K562 (cell line): ENCODE data around the gene MINPP1. TPM values are rescaled to one million over a fixed set of nuclear protein-coding genes. Genes with fewer than 3 reads are reported as not detected.

Source experiments
- ADNP ChIP-seq: fragments of 200-800 bp; sonication (Bioruptor generic); IDR thresholded peaks from 2 replicates; pipeline ENCODE4 v1.6.1; 2016; ENCODE audit warnings: missing genetic modification characterization, missing compliant biosample characterization
- BMI1 ChIP-seq: fragments of 150-350 bp; IDR thresholded peaks from 2 replicates; pipeline ENCODE4 v1.6.1; 2014; ENCODE audit warnings: low read length
- CBFA2T2 ChIP-seq: fragments of 450-650 bp; conservative IDR thresholded peaks from 2 replicates; pipeline ENCODE4 v1.6.1; 2017; ENCODE audit warnings: mild to moderate bottlenecking
- CBX8 ChIP-seq: fragments of 200-600 bp; sonication (generic); IDR thresholded peaks from 2 replicates; pipeline ENCODE4 v1.6.1; 2012; ENCODE audit warnings: borderline replicate concordance, mixed run types, low read depth, mild to moderate bottlenecking, moderate library complexity, mixed read lengths, low read length, control low read depth, inconsistent platforms; ENCODE audit not compliant: poor library complexity, severe bottlenecking; ENCODE audit errors: extremely low read depth
- HDAC8 ChIP-seq: fragments of 450-650 bp; IDR thresholded peaks from 2 replicates; pipeline ENCODE4 v1.6.1; 2016; ENCODE audit warnings: mild to moderate bottlenecking, missing genetic modification characterization, moderate library complexity, missing compliant biosample characterization
- HMG20A ChIP-seq: fragments of 450-650 bp; formaldehyde crosslinking; conservative IDR thresholded peaks from 2 replicates; pipeline ENCODE4 v1.4.0; 2020; ENCODE audit warnings: mild to moderate bottlenecking, mixed read lengths
- KDM1A ChIP-seq, 2 experiments: fragments of 450-650 bp; IDR thresholded peaks; 2 replicates each; pipeline ENCODE4 v1.6.1; 2016; ENCODE audit warnings: mild to moderate bottlenecking in 2 of 2
- NONO ChIP-seq, 2 experiments: fragments of 200-400 bp in 1 of 2; fragments of 450-650 bp in 1 of 2; formaldehyde crosslinking in 1 of 2; IDR thresholded peaks; 2 replicates each; pipeline ENCODE4 v1.6.1; 2017; ENCODE audit warnings: low read depth in 2 of 2, mild to moderate bottlenecking in 2 of 2, moderate library complexity in 2 of 2, low read length in 1 of 2
- POLR2G ChIP-seq: fragments of 200-400 bp; formaldehyde crosslinking; IDR thresholded peaks from 2 replicates; pipeline ENCODE4 v1.6.1; 2017; ENCODE audit warnings: low read depth, mild to moderate bottlenecking, antibody characterized with exemption, low read length, moderate library complexity
- POU5F1 ChIP-seq: fragments of 150-350 bp; IDR thresholded peaks from 2 replicates; pipeline ENCODE4 v1.6.1; 2014; ENCODE audit warnings: borderline replicate concordance, low read length, low read depth, mild to moderate bottlenecking; ENCODE audit not compliant: partially characterized antibody
- RBM34 ChIP-seq: fragments of 200-400 bp; formaldehyde crosslinking; IDR thresholded peaks from 2 replicates; pipeline ENCODE4 v1.6.1; 2018; ENCODE audit warnings: low read length, borderline replicate concordance; ENCODE audit not compliant: insufficient read depth
- TCFL5 ChIP-seq: fragments of 250-450 bp; sonication (Bioruptor Pico); conservative IDR thresholded peaks from 2 replicates; pipeline ENCODE4 v1.6.1; 2021; ENCODE audit warnings: mild to moderate bottlenecking, moderate library complexity, matching md5 sums
- ZC3H8 ChIP-seq: fragments of 450-650 bp; IDR thresholded peaks from 2 replicates; pipeline ENCODE4 v1.6.1; 2017
- ZNF133 ChIP-seq: fragments of 250-450 bp; sonication (Bioruptor Pico); IDR thresholded peaks from 2 replicates; pipeline ENCODE4 v1.4.0; 2020; ENCODE audit warnings: mild to moderate bottlenecking
- ZNF384 ChIP-seq: IDR thresholded peaks from 2 replicates; pipeline ENCODE4 v1.6.1; 2012; ENCODE audit warnings: low read depth, low read length, improper control_type of control experiment
- ZNF444 ChIP-seq: fragments of 250-450 bp; sonication (Bioruptor Pico); IDR thresholded peaks from 2 replicates; pipeline ENCODE4 v1.4.0; 2020; ENCODE audit warnings: mild to moderate bottlenecking, moderate library complexity
- polyA plus RNA-seq, 8 experiments: library from polyadenylated mRNA; depleted of rRNA in 4 of 8; stranded (reverse) in 5 of 8; unstranded in 3 of 8; fragments of >200 nt; fragmentation: Nextera tagmentation in 2 of 8; fragmentation: Illumina TruSeq in 1 of 8; extraction: Ambion mirVana in 2 of 8; extraction: Trizol in 1 of 8; gene quantifications; 2 replicates each; pipeline versions ENCODE4 v1.2.1 to v1.2.3, GENCODE V29; 2011 to 2014; ENCODE audit warnings: inconsistent platforms in 1 of 8, missing spikeins in 1 of 8
- total RNA-seq, 7 experiments: library from RNA; depleted of rRNA in 6 of 7; stranded (reverse); fragments of >200 nt in 6 of 7; fragmentation: Illumina TruSeq in 2 of 7; extraction: Trizol in 2 of 7; gene quantifications; 2 replicates each; pipeline versions ENCODE4 v1.2.1 to v1.2.3, GENCODE V29; 2011 to 2021; ENCODE audit warnings: low replicate concordance in 1 of 7
- TF ChIP-seq, protein P1 (sequence below): sonication (generic); formaldehyde crosslinking; IDR thresholded peaks from 2 replicates; pipeline ENCODE4 v1.8.0; 2022; ENCODE audit warnings: mild to moderate bottlenecking, missing genetic modification reagents
- TF ChIP-seq, protein P2 (sequence below): fragments of 450-650 bp; IDR thresholded peaks from 2 replicates; pipeline ENCODE4 v1.6.1; 2017; ENCODE audit warnings: mild to moderate bottlenecking, moderate library complexity
- TF ChIP-seq, protein P3 (sequence below): sonication (generic); formaldehyde crosslinking; IDR thresholded peaks from 2 replicates; pipeline ENCODE4 v1.8.1; 2023; ENCODE audit warnings: mild to moderate bottlenecking, missing genetic modification reagents
- TF ChIP-seq, protein P4 (sequence below): fragments of 250-450 bp; sonication (Bioruptor Pico); IDR thresholded peaks from 2 replicates; pipeline ENCODE4 v1.5.0; 2020; ENCODE audit warnings: mild to moderate bottlenecking, borderline replicate concordance

MINPP1 gene
- total and polyA plus RNA-seq, 9 of the 15 experiments (the other 6 are each of a cell fraction or from before 2014, with no cell fraction given) = 11.5 to 44.5 (median 27.1) TPM

DNA sequence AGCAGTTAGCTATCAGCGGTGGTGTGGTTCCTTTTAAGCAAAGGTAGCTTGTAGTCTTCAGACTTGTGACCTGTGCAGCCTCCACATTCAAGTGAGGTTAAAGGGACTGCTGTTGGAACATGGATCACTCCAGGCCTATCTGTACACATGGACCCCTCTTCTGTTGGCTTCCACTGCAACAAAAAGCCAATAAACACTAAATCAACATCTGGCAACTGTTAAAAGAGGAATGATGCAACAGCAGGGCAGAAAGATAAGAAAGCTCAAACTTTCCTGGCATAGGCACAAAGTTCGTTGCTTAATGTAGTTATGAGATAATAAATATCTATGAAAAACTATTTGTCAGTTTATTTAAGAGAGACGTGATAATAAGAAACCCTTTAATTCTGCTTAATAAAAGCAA, 4.0 kb upstream of the MINPP1 start (continued):
- TF ChIP-seq TCFL5 (CRISPR knock-in tag) = no peak
- TF ChIP-seq CBX8 = no peak
- no peak for TF ChIP-seq POLR2G
- TF ChIP-seq ZC3H8 = no peak
- TF ChIP-seq, protein P1, sequence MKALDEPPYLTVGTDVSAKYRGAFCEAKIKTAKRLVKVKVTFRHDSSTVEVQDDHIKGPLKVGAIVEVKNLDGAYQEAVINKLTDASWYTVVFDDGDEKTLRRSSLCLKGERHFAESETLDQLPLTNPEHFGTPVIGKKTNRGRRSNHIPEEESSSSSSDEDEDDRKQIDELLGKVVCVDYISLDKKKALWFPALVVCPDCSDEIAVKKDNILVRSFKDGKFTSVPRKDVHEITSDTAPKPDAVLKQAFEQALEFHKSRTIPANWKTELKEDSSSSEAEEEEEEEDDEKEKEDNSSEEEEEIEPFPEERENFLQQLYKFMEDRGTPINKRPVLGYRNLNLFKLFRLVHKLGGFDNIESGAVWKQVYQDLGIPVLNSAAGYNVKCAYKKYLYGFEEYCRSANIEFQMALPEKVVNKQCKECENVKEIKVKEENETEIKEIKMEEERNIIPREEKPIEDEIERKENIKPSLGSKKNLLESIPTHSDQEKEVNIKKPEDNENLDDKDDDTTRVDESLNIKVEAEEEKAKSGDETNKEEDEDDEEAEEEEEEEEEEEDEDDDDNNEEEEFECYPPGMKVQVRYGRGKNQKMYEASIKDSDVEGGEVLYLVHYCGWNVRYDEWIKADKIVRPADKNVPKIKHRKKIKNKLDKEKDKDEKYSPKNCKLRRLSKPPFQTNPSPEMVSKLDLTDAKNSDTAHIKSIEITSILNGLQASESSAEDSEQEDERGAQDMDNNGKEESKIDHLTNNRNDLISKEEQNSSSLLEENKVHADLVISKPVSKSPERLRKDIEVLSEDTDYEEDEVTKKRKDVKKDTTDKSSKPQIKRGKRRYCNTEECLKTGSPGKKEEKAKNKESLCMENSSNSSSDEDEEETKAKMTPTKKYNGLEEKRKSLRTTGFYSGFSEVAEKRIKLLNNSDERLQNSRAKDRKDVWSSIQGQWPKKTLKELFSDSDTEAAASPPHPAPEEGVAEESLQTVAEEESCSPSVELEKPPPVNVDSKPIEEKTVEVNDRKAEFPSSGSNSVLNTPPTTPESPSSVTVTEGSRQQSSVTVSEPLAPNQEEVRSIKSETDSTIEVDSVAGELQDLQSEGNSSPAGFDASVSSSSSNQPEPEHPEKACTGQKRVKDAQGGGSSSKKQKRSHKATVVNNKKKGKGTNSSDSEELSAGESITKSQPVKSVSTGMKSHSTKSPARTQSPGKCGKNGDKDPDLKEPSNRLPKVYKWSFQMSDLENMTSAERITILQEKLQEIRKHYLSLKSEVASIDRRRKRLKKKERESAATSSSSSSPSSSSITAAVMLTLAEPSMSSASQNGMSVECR (CRISPR knock-in tag) = no peak
- no peak for TF ChIP-seq BMI1
- TF ChIP-seq HDAC8 (tag) = no peak
- peak; percentile 29 to 49; a peak in 2 of 4 replicates for TF ChIP-seq KDM1A (IDR thresholded peaks at IDR 0.05)
- TF ChIP-seq, protein P2, sequence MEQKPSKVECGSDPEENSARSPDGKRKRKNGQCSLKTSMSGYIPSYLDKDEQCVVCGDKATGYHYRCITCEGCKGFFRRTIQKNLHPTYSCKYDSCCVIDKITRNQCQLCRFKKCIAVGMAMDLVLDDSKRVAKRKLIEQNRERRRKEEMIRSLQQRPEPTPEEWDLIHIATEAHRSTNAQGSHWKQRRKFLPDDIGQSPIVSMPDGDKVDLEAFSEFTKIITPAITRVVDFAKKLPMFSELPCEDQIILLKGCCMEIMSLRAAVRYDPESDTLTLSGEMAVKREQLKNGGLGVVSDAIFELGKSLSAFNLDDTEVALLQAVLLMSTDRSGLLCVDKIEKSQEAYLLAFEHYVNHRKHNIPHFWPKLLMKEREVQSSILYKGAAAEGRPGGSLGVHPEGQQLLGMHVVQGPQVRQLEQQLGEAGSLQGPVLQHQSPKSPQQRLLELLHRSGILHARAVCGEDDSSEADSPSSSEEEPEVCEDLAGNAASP = no peak
- no peak for TF ChIP-seq HMG20A (CRISPR knock-in tag)
- TF ChIP-seq ZNF384 = no peak
- TF ChIP-seq, protein P3, sequence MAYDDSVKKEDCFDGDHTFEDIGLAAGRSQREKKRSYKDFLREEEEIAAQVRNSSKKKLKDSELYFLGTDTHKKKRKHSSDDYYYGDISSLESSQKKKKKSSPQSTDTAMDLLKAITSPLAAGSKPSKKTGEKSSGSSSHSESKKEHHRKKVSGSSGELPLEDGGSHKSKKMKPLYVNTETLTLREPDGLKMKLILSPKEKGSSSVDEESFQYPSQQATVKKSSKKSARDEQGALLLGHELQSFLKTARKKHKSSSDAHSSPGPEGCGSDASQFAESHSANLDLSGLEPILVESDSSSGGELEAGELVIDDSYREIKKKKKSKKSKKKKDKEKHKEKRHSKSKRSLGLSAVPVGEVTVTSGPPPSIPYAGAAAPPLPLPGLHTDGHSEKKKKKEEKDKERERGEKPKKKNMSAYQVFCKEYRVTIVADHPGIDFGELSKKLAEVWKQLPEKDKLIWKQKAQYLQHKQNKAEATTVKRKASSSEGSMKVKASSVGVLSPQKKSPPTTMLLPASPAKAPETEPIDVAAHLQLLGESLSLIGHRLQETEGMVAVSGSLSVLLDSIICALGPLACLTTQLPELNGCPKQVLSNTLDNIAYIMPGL (CRISPR knock-in tag) = no peak
- no peak for TF ChIP-seq ADNP
- TF ChIP-seq NONO (IDR thresholded peaks at IDR 0.05; ENCODE audit: low read depth in 2 of 2, low read length in 1 of 2) = no peak
- TF ChIP-seq, protein P4, sequence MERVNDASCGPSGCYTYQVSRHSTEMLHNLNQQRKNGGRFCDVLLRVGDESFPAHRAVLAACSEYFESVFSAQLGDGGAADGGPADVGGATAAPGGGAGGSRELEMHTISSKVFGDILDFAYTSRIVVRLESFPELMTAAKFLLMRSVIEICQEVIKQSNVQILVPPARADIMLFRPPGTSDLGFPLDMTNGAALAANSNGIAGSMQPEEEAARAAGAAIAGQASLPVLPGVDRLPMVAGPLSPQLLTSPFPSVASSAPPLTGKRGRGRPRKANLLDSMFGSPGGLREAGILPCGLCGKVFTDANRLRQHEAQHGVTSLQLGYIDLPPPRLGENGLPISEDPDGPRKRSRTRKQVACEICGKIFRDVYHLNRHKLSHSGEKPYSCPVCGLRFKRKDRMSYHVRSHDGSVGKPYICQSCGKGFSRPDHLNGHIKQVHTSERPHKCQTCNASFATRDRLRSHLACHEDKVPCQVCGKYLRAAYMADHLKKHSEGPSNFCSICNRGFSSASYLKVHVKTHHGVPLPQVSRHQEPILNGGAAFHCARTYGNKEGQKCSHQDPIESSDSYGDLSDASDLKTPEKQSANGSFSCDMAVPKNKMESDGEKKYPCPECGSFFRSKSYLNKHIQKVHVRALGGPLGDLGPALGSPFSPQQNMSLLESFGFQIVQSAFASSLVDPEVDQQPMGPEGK (CRISPR knock-in tag) = no peak
- TF ChIP-seq RBM34 = no peak
- TF ChIP-seq CBFA2T2 = peak; percentile 90
- no peak for TF ChIP-seq ZNF133 (CRISPR knock-in tag)
- TF ChIP-seq POU5F1 = no peak
- no peak for TF ChIP-seq ZNF444 (CRISPR knock-in tag)
